ENCODE results near the gene GJB4.

The GJB4 gene

GRCh38 chr1:34785875-34786470 lies 26.4 kb downstream of the GJB4 start:
- no peak for DNase-seq (ENCODE audit: extremely low spot score)
- ChIA-PET POLR2A (no interaction called here), CTCF (interaction anchor here (0.7 to 2.1 kb wide), 19 partner anchors 9 to 779 kb away, joined by 3 to 22 read pairs (median 4); no protein-coding TSS in a partner anchor)
- TF ChIP-seq, protein P1, sequence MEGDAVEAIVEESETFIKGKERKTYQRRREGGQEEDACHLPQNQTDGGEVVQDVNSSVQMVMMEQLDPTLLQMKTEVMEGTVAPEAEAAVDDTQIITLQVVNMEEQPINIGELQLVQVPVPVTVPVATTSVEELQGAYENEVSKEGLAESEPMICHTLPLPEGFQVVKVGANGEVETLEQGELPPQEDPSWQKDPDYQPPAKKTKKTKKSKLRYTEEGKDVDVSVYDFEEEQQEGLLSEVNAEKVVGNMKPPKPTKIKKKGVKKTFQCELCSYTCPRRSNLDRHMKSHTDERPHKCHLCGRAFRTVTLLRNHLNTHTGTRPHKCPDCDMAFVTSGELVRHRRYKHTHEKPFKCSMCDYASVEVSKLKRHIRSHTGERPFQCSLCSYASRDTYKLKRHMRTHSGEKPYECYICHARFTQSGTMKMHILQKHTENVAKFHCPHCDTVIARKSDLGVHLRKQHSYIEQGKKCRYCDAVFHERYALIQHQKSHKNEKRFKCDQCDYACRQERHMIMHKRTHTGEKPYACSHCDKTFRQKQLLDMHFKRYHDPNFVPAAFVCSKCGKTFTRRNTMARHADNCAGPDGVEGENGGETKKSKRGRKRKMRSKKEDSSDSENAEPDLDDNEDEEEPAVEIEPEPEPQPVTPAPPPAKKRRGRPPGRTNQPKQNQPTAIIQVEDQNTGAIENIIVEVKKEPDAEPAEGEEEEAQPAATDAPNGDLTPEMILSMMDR (IDR thresholded peaks at IDR 0.05; ENCODE audit: control extremely low read depth, extremely low read depth, low read depth, missing control alignments), result no peak

GRCh38 chr1:34786521-34787325 lies 27.2 kb downstream of the GJB4 start:
- TF ChIP-seq, protein P1 (IDR thresholded peaks at IDR 0.05; ENCODE audit: control extremely low read depth, extremely low read depth, low read depth, missing control alignments), result peak; percentile 73
- ChIA-PET POLR2A (no interaction called here), CTCF (interaction anchor here (0.7 to 2.1 kb wide), 18 partner anchors 10 to 778 kb away, joined by 3 to 22 read pairs (median 4); no protein-coding TSS in a partner anchor)
- DNase-seq (ENCODE audit: extremely low spot score), result peak; percentile 81

DNA sequence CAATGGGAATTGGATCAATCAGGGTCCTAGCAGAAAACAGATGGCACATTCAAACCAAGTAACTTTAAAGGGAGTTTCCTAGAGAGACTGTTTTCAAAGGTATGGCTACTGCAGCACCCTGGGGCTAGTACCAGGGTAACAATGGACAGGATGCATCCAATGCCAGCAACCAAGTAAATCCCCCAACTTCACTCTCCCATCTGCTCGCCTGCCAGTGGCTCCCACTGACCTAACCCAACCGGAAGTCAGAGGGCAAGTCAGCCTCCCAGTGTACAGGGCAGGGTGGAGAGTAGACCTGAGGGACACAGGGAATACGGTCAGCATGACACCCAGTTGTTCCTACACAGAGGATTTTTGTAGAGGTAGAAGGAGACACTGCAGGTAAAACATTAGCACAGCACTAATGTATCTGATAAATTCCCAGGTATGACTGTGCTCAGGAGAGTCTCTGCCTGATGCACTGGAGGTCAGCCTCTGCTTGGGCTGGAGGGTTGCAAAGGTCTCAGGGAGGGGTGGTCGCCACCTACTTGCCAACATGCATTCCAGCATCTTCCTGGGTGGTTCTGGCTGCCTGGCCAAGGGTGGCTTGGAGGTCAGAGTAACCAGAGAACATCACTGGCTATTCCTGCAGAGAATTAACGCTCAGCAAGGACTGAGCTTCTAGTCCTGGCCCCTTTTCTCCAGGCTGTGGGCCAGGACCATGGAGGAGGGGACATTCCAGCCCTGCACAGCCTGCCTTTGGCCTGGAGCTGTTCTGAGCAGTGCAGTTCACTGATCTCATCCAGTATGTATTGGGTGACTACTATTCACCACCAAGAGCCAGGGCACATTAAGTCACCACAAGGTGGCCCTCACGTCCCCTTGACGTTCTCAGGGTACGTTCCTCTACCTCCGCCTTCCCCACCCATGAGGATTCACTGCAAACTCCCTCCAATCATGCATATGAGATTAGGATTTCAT lies 28.2 kb downstream of the GJB4 start:
- TF ChIP-seq, protein P1 (IDR thresholded peaks at IDR 0.05; ENCODE audit: control extremely low read depth, extremely low read depth, low read depth, missing control alignments), result peak; percentile 41
- POLR2A ChIA-PET, result no interaction called here
- no peak for DNase-seq (ENCODE audit: extremely low spot score)
- CTCF ChIA-PET, result interaction anchor here (0.9 to 2.1 kb wide), 11 partner anchors 9 to 777 kb away, joined by 3 to 22 read pairs (median 8); partner anchors contain the start of gene SMIM12

DNA sequence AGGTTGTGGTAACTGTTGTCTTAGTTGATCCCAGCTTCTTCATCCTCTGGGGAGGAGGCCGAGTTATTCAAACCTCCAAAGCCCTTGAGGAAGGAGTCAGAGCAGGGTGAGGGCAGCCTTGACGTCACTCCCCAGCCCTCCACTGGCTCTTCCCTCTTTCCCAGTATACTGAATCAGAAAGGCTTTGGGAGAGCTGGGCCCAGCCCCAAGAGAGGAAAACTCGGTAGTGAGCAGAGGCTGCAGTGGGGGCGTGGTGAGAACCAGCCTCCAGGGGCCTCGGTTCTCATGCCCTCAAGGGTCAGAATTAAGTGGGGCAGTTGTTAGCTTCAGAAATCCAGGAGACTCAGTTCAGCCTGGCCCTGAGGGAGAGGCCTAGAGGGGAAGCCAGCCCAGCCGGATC lies 31.4 kb downstream of the GJB4 start:
- CTCF ChIA-PET, result interaction anchor here (1.5 kb wide), 1 partner anchor 62 kb away, joined by 7 read pairs; no protein-coding TSS in a partner anchor

DNA sequence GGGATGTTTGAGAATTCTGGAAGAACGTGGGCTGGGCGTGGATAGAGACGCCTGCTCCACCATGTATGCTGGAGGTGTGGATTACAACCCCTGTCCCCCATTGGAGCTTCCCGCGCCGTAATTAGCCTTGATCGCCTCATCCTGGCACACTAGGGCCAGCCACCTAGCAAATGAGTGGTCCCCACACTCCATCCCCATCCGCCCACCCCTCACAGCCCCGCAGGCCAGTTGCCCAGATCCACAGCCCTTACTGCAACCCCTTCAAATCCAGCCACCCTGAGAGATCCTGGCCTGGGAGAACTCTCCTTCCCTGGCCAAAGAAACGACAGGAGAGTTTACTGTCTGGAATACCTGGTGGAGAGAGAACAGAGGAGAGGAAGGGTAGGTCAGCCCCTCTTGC lies 32.9 kb downstream of the GJB4 start:
- POLR2A ChIA-PET, result no interaction called here
- CTCF ChIA-PET, result no interaction called here
- no peak for DNase-seq (ENCODE audit: extremely low spot score)
- TF ChIP-seq, protein P1 (IDR thresholded peaks at IDR 0.05; ENCODE audit: control extremely low read depth, extremely low read depth, low read depth, missing control alignments), result no peak

More for the DNA sequence above, 31.4 kb downstream of the GJB4 start:
- POLR2A ChIA-PET, result no interaction called here
- no peak for DNase-seq (ENCODE audit: extremely low spot score)
- TF ChIP-seq, protein P1 (IDR thresholded peaks at IDR 0.05; ENCODE audit: control extremely low read depth, extremely low read depth, low read depth, missing control alignments), result no peak
